HepG2 (cell line): ENCODE measurements around the gene TM4SF18.
A peak's percentile ranks its signal among the peaks of the same experiment; 100 is the strongest.

Experiments
- EP300 ChIP-seq, 3 experiments: sonication (generic) in 1 of 3; formaldehyde crosslinking in 1 of 3; IDR thresholded peaks; 2 replicates each; pipeline versions ENCODE4 v1.5.1 to v1.6.1; 2011 to 2020; ENCODE audit warnings: low read depth in 2 of 3, low read length in 2 of 3, borderline replicate concordance in 1 of 3, improper control_type of control experiment in 1 of 3, mild to moderate bottlenecking in 1 of 3, missing genetic modification reagents in 1 of 3, moderate library complexity in 1 of 3
- MXD4 ChIP-seq: IDR thresholded peaks from 2 replicates; pipeline ENCODE4 v1.6.1; 2016; ENCODE audit warnings: mild to moderate bottlenecking, missing biosample characterization, missing genetic modification reagents
- NFIC ChIP-seq: IDR thresholded peaks from 2 replicates; pipeline ENCODE4 v1.6.1; 2012; ENCODE audit warnings: mild to moderate bottlenecking, low read length, inconsistent platforms
- NONO ChIP-seq, 2 experiments: fragments of 450-650 bp in 1 of 2; sonication (generic) in 1 of 2; formaldehyde crosslinking in 1 of 2; IDR thresholded peaks in 1 of 2; conservative IDR thresholded peaks in 1 of 2; 2 replicates each; pipeline versions ENCODE4 v1.6.1 to v1.8.0; 2017 to 2022; ENCODE audit warnings: mild to moderate bottlenecking in 1 of 2, missing genetic modification reagents in 1 of 2, moderate library complexity in 1 of 2
- NRL ChIP-seq: sonication (generic); formaldehyde crosslinking; IDR thresholded peaks from 2 replicates; pipeline ENCODE4 v1.5.0; 2020; ENCODE audit warnings: missing genetic modification reagents, mild to moderate bottlenecking, moderate library complexity, borderline replicate concordance
- RFX5 ChIP-seq: IDR thresholded peaks from 2 replicates; pipeline ENCODE4 v1.6.1; 2011; ENCODE audit warnings: low read depth, low read length, improper control_type of control experiment
- SRF ChIP-seq: IDR thresholded peaks from 2 replicates; pipeline ENCODE4 v1.6.1; 2011; ENCODE audit warnings: mild to moderate bottlenecking, low read depth, low read length, moderate library complexity
- TAF1 ChIP-seq: sonication (generic); formaldehyde crosslinking; IDR thresholded peaks from 2 replicates; pipeline ENCODE4 v1.4.0; 2020; ENCODE audit warnings: missing genetic modification reagents
- ZNF230 ChIP-seq: sonication (generic); formaldehyde crosslinking; IDR thresholded peaks from 2 replicates; pipeline ENCODE4 v1.4.0; 2020; ENCODE audit warnings: mild to moderate bottlenecking, missing genetic modification reagents
- ZNF331 ChIP-seq: sonication (generic); formaldehyde crosslinking; IDR thresholded peaks from 2 replicates; pipeline ENCODE4 v1.4.0; 2020; ENCODE audit warnings: missing genetic modification reagents
- TF ChIP-seq, protein P1 (sequence below), 2 experiments: IDR thresholded peaks; 2 replicates each; pipeline ENCODE4 v1.6.1; 2011 to 2012; ENCODE audit warnings: low read length in 2 of 2, borderline replicate concordance in 1 of 2, low read depth in 1 of 2, mild to moderate bottlenecking in 1 of 2, moderate library complexity in 1 of 2

DNA sequence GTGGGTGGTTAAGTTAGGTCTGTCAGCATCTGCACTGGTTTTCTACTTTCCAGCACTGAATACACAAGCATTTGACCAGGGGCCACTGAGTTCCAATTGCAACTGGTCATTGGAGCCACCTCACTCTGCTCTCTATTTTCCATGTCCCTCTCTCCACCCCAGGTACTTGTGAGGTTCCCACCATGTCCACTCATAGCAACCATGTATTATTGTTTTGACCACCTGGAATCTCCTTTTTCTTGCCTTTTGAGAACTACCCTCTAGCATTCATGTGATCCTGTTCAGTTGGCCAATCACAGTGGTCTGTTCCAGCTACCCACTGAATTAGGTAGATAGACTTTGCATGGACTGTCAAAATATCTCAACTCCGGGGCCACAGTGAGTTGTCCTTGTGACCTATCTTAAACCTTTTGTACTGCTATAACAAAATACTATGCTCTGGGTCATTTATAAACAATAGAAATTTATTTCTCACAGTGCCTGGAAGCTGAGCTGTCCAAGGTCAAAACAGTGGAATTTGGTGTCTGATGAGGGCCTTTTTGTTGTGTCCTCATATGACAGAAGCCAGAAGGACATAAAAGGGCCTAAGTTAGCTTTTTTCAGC, 20.2 kb upstream of the TM4SF18 start:
- TF ChIP-seq NFIC (no peak), MXD4 (CRISPR knock-in tag) (no peak), ZNF230 (no peak), ZNF331 (CRISPR knock-in tag) (no peak), SRF (no peak), TAF1 (CRISPR knock-in tag) (no peak), NRL (no peak), NONO (IDR thresholded peaks at IDR 0.05) (no peak), NONO (CRISPR knock-in tag; conservative IDR thresholded peaks at IDR 0.05) (no peak), RFX5 (no peak), EP300 (IDR thresholded peaks at IDR 0.05; ENCODE audit: low read depth in 2 of 2, low read length in 2 of 2) (peak in 1 of 2 experiments; percentile 43; a peak in 1 of 4 replicates), EP300 (CRISPR knock-in tag; IDR thresholded peaks at IDR 0.05; ENCODE audit: borderline replicate concordance) (no peak)
- TF ChIP-seq, protein P1, sequence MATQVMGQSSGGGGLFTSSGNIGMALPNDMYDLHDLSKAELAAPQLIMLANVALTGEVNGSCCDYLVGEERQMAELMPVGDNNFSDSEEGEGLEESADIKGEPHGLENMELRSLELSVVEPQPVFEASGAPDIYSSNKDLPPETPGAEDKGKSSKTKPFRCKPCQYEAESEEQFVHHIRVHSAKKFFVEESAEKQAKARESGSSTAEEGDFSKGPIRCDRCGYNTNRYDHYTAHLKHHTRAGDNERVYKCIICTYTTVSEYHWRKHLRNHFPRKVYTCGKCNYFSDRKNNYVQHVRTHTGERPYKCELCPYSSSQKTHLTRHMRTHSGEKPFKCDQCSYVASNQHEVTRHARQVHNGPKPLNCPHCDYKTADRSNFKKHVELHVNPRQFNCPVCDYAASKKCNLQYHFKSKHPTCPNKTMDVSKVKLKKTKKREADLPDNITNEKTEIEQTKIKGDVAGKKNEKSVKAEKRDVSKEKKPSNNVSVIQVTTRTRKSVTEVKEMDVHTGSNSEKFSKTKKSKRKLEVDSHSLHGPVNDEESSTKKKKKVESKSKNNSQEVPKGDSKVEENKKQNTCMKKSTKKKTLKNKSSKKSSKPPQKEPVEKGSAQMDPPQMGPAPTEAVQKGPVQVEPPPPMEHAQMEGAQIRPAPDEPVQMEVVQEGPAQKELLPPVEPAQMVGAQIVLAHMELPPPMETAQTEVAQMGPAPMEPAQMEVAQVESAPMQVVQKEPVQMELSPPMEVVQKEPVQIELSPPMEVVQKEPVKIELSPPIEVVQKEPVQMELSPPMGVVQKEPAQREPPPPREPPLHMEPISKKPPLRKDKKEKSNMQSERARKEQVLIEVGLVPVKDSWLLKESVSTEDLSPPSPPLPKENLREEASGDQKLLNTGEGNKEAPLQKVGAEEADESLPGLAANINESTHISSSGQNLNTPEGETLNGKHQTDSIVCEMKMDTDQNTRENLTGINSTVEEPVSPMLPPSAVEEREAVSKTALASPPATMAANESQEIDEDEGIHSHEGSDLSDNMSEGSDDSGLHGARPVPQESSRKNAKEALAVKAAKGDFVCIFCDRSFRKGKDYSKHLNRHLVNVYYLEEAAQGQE (IDR thresholded peaks at IDR 0.05; ENCODE audit: borderline replicate concordance in 1 of 2, low read depth in 1 of 2, low read length in 2 of 2): peak in 1 of 2 experiments; percentile 68; a peak in 2 of 4 replicates
